GM13977 (cell line): ENCODE data around the gene FSHB.
"Not testable (repeated sequence)": the region's sequence is repeated elsewhere in the genome, so short reads cannot be mapped to it uniquely, and the experiment has no call there.

Experiments used
- DNase-seq: peaks from one replicate; pipeline ENCODE4 v3.0.0; 2012; ENCODE audit warnings: low spot score
- in situ Hi-C: fragments of 300-500 bp; cut with MboI; formaldehyde crosslinking; loops from one replicate; pipeline ENCODE4 v1.12.0; 2022; ENCODE audit warnings: low sequenced_read_pairs, low pct_unique_long_range_greater_than_20kb, mixed read lengths, inconsistent platforms; ENCODE audit not compliant: unreplicated experiment
- TF ChIP-seq, protein P1 (sequence below): IDR thresholded peaks from 2 replicates; pipeline ENCODE4 v1.5.1; 2012; ENCODE audit warnings: mild to moderate bottlenecking, control low read depth; ENCODE audit not compliant: insufficient read depth; ENCODE audit errors: extremely low read depth, missing control alignments

The FSHB gene

DNA sequence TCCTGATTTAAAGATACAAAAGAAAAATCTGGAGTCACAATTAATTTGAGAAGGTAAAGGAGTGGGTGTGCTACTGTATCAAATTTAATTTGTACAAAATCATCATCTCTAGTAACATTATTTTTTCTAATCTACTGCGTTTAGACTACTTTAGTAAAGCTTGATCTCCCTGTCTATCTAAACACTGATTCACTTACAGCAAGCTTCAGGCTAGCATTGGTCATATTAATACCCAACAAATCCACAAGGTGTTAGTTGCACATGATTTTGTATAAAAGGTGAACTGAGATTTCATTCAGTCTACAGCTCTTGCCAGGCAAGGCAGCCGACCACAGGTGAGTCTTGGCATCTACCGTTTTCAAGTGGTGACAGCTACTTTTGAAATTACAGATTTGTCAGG is at the start of gene FSHB:
TSS of gene FSHB (plus strand) at position 301 of the 400 bp plus-strand sequence. CDS start 889 bp downstream, outside the sequence.
- in situ Hi-C loops = no loop called here
- DNase-seq = no peak
- TF ChIP-seq, protein P1, sequence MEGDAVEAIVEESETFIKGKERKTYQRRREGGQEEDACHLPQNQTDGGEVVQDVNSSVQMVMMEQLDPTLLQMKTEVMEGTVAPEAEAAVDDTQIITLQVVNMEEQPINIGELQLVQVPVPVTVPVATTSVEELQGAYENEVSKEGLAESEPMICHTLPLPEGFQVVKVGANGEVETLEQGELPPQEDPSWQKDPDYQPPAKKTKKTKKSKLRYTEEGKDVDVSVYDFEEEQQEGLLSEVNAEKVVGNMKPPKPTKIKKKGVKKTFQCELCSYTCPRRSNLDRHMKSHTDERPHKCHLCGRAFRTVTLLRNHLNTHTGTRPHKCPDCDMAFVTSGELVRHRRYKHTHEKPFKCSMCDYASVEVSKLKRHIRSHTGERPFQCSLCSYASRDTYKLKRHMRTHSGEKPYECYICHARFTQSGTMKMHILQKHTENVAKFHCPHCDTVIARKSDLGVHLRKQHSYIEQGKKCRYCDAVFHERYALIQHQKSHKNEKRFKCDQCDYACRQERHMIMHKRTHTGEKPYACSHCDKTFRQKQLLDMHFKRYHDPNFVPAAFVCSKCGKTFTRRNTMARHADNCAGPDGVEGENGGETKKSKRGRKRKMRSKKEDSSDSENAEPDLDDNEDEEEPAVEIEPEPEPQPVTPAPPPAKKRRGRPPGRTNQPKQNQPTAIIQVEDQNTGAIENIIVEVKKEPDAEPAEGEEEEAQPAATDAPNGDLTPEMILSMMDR = no peak

DNA sequence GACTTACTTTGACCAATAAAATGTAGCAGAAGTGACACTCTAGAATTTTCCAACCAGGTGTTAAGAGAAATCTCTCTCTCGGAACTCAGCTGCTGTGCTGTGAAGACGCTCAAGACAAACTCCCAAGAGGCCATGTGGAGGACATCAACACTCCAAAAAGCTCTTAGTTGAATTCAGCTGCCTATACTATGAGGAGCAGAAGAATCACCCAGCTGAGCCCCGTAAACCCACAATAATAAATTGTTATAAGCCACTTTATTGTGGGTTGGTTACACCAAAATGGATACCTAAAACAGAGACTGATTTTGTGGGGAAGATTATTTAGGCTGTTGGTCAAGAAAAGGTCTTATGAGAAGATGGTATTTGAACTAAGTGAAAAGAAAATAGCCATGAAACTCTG is 44.1 kb upstream of the FSHB start:
- no peak for DNase-seq
- TF ChIP-seq, protein P1 = no peak
- in situ Hi-C loops = no loop called here

DNA sequence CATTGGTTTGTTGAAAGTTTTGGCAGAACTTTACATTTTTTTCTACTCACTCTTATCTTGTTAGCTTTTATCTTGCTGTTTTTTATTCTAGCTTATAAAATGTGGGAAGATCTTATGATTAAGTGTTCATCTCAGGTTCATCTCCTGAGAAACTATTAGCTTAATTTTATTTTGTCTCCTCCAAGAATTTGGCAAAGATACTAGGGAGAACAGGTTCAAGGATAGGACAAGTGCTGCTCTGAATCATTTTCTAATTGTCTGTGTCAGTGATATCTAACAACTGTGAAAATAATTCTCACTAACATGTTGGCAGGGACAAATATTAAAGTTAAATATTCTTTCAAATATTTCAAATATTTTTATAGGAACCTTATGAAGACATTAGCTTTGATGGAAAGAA is 38.2 kb upstream of the FSHB start:
- TF ChIP-seq, protein P1 = no peak
- no peak for DNase-seq
- in situ Hi-C loops = no loop called here

DNA sequence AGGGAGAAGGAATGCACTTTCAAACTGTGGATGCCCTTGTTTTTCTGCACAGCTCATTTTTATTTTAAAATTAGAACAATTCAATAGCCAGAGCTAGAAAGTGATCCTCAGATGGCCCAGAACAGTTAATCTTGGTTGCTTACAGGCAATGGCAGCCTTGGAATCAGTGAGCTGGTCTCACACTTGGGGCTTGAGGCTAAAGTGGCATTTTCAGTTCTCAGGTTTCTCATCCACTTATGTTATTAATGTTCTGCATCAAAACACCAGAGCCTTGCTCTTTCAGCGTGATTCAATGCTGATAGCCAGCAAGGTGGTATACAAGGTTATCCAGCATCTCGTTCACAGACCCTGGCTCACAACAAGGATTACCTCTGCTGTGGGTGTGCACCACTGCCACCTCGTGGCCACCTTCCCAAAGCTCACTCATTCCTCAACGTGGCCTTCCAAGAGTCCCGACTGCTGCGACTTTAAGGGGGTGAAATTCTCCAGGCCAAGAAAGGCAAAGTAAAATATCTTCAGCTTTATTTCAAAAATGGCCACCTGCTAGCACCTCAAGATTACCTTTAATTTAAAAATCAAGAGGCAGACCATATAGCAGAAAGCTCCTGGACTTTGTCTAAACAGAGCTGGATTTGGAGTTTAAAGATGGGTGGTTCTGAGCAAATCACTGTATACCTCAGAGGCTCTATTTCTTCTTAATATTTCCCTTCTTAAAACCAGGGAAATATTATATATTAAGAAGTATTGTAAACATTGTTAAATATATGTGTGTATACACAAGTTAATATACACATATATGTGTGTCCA is 34.2 kb upstream of the FSHB start:
- in situ Hi-C loops = no loop called here
- DNase-seq = peak; percentile 20
- TF ChIP-seq, protein P1 = peak; percentile 92

DNA sequence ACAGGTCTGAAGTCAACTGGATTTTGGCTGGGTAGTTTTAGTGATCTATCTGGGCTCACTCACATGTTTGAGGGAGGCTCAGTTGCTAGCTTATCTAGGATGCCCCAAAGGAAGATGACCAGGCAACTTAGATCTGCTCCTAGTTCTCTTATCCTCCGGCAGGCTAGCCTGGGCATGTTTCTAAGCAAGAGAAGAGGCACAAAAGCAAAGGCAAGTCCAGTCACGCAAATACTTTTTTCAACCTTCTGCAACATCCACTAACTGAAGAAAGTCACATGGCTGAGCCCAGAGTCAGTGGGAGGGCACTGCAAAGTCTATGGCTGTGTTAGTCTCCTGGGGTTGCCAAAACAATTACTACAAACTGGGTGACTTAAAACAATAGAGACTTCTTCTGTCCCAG is 32.9 kb upstream of the FSHB start:
- TF ChIP-seq, protein P1 = no peak
- in situ Hi-C loops = no loop called here
- no peak for DNase-seq

DNA sequence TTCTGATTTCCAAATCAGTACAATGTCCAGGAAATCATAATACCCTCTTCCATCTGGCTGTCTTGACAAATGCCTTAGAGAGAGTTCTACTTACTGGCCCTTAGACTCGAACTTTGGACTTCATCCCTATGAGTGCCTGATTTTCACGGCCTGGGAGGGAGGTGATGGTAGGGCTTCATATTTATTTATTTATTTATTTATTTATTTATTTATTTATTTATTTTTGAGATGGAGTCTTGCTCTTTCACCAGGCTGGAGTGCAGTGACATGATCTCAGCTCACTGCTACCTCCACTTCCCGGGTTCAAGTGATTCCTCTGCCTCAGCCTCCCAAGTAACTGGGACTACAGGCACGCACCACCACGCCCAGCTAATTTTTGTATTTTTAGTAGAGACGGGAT is 27.8 kb upstream of the FSHB start:
- DNase-seq, in situ Hi-C loops: not testable (repeated sequence)

DNA sequence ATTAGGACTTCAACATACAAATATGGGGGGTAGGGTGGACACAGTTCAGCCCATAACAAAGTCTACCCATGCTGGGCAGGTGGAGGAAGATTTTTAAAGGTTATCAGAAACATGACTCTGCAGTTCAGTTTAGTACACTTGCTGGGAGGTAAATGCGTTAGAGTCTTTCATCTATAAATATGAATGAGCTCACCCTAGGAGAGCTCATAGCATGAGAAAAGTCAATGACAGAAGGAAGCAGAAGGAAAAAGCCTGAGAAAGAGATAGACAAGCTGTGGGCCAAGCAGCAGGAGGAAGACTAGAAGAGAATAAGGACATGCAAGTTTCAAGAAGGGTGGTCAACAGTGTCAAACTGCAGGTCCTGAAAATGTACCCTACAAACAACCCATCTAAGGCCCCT is 27.0 kb upstream of the FSHB start:
- DNase-seq = no peak
- in situ Hi-C loops = no loop called here

More for the DNA sequence above, 27.0 kb upstream of the FSHB start:
- TF ChIP-seq, protein P1 = no peak
